Activated CD4-positive, CD25-positive, alpha-beta regulatory T cell treated with anti-CD3 and anti-CD28 coated beads, Interleukin-2, amount 50 U/mL, for 24 hours (primary cell): ENCODE measurements around the gene EIF4E1B.

ENCODE experiments used
- ATAC-seq, 2 donors: fragments of 150-1000 bp; cut with Tn5 transposase; one replicate each; pipeline ENCODE4 v1.10.0; 2021; ENCODE audit warnings: mild to moderate bottlenecking in 1 of 2, moderate library complexity in 1 of 2

The EIF4E1B gene

DNA sequence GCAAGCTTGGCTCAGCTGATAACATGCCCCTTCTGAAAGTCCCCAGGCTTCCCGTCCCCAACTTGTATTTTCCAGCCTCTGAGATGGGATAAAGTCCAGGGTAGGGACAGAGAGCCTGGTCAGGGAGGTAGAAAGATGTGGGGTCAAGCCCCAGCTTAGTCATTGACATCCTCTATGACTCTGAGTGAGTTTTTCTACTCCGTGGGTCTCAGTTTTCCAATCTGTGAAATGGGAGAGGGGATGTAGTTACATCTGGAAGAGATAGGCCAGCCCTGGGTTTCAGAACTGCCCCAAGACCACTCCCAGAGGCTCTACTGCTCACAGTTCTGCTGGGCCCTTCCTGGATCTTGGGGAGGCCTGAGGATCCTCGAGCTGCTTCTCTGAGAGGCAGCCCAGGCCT, 23.6 kb upstream of the EIF4E1B start:
- no peak for ATAC-seq

DNA sequence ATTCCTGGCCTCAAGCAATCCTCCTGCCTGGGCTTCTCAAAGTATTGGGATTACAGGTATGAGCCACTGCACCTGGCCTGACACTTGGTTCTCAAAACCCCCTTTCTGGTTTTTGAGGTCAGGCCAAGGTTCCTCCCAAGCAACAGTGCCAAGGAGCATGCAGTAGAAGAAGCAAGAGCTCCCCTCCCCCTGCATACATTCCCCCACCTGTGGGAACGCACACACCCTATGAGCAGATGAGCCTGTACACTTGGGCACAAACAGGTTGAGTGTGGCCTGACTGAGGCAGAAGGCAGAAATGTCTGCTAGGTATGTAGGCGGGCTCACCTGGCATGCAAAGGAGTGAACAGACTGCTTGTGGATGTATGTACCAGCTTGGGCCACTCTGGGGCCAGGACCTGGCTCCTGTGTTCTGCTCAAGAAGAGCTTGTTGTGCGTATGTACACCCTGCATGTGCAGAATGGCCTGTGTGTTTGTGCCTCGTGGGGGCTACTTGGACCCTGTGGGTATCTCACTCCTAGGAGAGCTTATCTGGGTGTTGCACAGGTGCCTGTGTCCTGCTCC, 22.3 kb upstream of the EIF4E1B start:
- ATAC-seq: no peak

- peak; percentile 7 to 18 for ATAC-seq
Measured at GRCh38 chr5:176608937-176609723, 21.3 kb upstream of the EIF4E1B start.

DNA sequence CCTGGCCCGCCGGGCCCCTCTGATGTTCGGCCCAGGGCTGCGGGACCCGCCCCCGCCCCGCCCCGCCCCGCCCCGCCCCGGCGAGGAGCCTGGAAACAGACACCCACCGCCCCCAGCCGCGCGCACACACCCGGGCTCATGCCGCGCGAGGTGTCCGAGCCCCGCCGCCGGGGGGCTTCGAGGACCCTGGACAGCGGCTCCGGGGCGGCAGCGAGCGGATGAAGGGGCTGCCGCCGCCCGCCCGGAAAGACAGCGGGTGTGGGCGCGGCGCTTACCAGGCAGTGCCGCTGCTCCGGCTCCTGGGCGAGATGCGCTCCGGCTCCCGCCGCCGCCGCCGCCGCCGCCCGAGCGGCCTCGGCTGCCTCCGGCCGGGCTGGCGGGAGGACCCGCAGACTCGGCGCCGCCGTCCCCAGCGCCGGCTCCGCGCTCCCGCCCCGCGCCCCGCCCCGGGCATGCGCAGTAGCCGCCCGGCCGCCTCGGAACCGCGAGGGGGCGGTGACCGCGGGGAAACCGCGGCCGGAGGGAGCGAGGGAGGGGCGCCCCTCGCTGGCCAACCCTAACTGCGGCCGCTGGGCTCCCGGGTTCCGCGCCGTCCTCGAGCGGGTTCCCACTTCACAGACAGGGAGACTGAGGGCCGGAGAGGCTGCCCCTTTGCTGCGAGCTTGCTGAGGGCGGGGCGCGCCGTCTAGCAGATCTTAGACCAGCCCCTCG, 20.6 kb upstream of the EIF4E1B start, which contains the start of gene GPRIN1:
Gene GPRIN1, minus strand, starts transcription at position 433 of the 711 bp plus-strand sequence. CDS start 10,322 bp downstream, outside the sequence.
- peak; percentile 71 to 74 for ATAC-seq

GRCh38 chr5:176610435-176610773, 20.1 kb upstream of the EIF4E1B start:
- no peak for ATAC-seq

GRCh38 chr5:176611435-176611834, 19.0 kb upstream of the EIF4E1B start:
- ATAC-seq: no peak

- no peak for ATAC-seq
Measured at GRCh38 chr5:176612008-176612407, 18.5 kb upstream of the EIF4E1B start.

GRCh38 chr5:176612855-176613254, 17.6 kb upstream of the EIF4E1B start:
- no peak for ATAC-seq

DNA sequence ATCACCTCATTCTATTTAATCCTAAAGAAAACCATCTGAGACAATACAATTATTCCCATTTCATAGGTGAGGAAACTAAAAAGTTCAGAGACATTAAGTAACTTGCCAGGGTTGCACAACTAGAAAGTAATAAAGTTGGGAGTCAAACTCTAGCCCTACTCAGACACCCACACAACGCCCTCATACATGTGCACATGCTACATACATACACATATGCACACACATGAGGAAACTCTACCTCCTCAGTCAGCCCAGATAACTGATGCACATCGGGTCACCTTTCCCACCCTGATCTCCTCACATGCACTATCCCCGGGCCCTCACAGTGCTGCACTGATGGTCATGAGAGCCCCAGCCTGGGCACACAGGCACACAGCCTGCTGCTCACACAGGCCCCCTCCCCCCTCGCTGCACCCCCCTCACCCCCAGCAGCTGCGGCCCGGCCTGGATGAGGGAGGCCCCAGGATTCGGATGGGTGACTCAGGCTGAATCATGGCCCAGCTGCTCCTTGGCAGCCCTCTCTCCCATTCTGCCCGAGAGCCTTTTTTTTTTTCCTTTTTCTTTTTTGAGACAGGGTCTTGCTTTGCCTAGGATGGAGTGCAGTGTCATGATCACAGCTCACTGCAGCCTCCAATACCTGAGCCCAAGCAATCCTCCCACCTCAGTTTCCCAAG, 15.5 kb upstream of the EIF4E1B start:
- ATAC-seq: no peak

- ATAC-seq: no peak
Measured at GRCh38 chr5:176616511-176616910, 14.0 kb upstream of the EIF4E1B start.

- ATAC-seq: no peak
Measured at GRCh38 chr5:176618783-176619182, 11.7 kb upstream of the EIF4E1B start.

DNA sequence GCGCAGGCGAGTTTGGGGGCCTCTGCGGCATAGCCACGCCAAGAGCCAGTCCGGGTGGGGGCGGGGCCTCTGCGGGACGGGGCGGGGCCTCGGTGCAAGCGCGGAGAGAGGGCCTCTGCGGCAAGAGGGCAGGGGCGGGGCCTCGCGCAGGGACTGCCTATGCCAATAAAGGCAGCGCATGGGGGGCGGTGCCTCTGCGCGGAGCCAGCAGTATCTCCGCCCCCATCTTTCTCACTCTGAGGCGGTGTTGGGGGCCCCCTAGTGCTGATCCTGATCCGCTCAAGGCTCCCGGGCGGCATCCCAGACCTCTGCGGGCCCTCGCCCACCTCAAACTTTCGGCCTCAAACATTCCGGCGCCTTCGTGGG, 11.3 kb upstream of the EIF4E1B start:
- peak; percentile 93 to 95 for ATAC-seq

GRCh38 chr5:176619569-176620332, 10.7 kb upstream of the EIF4E1B start:
- ATAC-seq: no peak

DNA sequence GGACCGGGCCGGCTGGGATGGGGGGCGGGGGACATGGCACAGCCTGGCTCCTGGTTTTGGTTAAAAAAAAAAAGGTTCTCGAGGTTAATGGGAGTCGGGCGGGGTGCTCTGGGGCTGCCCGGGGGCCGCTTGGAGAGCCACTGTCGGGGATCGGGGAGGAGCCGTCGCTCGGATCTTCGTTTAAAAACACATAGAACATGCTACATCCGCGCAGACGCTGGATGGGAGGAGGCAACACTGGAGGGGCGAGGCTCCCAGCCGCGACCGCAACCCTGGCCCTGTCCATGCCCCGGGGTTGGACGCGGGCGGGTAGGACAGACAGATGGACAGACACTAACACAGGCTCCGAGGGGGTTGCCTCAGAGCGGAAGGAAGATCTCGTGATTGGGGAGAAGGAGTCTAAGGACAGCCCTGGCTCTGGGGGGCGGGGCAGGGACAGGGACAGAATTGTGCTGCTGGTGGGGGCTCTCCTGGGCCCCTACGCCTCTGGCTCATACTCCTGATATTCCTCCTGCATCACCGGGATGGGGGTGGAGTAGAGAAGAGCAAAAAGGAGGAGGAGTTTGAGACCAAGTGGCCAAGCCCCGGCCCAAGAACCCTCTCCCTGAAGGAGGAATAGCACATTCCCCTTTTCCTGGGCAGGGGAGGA, 10.0 kb upstream of the EIF4E1B start:
- no peak for ATAC-seq

DNA sequence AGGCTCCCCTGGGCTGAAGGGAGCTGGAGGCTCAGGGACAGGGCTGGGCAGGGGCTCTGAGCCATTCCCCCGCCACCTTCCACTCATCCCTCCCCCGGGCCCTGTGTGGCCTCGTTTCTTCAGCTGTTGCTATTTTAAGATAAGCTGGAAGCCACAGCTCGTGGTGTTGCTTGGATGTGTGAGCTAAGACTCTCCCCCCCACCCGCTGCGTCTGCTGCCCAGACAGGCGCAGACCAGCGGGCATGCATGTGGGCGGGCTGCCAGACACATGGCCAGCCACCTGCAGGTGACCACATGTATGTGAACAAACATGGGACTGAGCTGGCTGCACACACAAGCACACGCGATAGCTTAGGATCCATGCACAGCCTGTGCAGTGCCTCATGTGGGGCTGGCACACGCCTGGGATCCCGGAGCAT, 8.8 kb upstream of the EIF4E1B start:
- ATAC-seq: no peak

GRCh38 chr5:176624142-176624541, 6.3 kb upstream of the EIF4E1B start:
- ATAC-seq: no peak

- ATAC-seq: no peak
Measured at GRCh38 chr5:176624938-176625337, 5.5 kb upstream of the EIF4E1B start.

- ATAC-seq: no peak
Measured at GRCh38 chr5:176625512-176625911, 5.0 kb upstream of the EIF4E1B start.

DNA sequence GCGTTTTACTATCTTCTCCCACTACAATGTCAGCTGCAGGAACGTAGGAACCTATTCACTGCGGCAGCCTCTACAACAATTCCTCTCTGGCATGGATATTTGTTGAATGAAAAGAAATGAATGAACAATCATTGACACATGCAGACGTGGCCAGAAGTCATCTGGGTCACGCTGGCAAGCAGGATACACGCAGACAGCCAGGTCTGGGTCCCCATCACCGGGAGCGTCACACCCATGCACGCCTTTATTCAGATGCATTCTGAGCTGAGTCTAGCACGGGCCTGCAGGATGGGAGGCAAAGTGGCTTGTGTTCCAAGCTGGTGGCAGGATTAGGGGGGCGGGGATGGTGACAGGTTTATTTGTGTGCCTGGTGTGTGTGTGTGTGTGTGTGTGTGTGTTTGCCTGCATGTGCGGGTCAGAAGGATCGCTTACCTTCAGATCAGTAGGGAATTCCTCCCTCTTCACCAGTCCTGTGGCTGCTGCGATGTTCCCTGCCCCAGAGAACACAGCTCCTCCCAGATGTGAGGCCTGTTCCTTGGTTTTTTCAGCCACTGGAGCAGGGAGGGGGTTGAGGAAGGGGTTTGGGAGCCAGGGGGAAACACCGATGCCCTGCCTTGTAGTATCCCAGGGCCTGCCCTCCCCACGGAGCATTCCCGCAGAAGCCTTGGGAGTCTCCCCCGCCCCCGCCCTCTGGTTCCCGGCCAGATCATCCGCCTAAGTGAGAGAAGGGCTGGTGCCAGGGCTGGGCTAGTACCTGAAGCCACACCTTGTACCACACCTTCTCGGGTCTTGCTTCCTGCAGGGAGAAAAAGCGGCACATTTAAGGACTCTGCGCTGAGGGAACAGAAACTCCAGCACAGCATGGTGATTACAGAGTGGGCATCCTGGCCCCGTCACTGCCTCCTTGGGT, 4.3 kb upstream of the EIF4E1B start:
- no peak for ATAC-seq

DNA sequence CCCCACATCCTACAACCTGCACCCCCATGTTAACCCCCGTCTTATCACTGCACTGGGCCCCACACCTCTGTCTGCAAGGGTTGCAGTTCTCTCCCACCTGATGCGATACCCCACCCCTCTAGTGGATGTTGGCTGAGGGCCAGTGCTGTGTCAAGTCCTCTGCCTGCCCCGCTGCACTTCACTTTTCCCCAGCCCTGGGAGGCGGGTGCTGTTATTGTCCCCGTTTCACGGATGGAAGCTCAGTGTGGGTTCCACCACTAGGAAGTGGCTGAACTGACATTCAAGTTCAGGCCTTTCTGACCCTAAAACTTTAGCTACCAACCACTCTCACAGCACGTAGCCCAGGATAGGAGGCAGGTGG, 3.6 kb upstream of the EIF4E1B start:
- ATAC-seq: no peak

- no peak for ATAC-seq
Measured at GRCh38 chr5:176627582-176627981, 2.9 kb upstream of the EIF4E1B start.
